NCI-H1436 treated with DMSO at 0.1 percent for 48 hours (cell line): ENCODE results near the gene SLC46A2.

Experiments
- DNase-seq: peaks from one replicate; lab custom pipeline; 2025; lab: John Stamatoyannopoulos, UW

Gene SLC46A2, protein sequence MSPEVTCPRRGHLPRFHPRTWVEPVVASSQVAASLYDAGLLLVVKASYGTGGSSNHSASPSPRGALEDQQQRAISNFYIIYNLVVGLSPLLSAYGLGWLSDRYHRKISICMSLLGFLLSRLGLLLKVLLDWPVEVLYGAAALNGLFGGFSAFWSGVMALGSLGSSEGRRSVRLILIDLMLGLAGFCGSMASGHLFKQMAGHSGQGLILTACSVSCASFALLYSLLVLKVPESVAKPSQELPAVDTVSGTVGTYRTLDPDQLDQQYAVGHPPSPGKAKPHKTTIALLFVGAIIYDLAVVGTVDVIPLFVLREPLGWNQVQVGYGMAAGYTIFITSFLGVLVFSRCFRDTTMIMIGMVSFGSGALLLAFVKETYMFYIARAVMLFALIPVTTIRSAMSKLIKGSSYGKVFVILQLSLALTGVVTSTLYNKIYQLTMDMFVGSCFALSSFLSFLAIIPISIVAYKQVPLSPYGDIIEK

GRCh38 chr9:112890106-112891081, at the start of gene SLC46A2:
TSS of gene SLC46A2 (minus strand) at chr9:112890876. CDS start at chr9:112890681, 195 bp downstream.
- DNase-seq = no peak

GRCh38 chr9:112939418-112939817, 48.7 kb upstream of the SLC46A2 start:
- no peak for DNase-seq

DNA sequence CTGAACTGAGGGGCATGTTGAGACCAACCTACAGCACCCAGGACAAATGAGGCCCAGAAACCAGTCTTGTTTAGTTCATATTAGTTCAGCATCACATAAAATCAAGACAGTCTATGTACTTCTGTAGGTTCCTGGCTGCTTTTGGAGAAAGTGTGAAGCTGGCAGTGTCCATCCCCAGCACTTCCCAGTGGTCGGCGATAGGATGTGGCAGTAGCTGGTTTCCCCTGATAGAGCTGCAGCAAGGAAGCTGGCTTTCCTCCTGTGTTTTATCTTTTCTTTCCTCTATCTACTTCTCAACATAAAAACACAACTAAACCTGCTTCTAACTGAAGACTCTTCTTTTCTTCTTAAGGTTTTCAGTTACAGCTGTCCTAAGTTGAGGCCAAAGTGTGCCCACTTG, 43.0 kb upstream of the SLC46A2 start:
- no peak for DNase-seq

GRCh38 chr9:112925058-112925641, 34.5 kb upstream of the SLC46A2 start:
- no peak for DNase-seq

DNA sequence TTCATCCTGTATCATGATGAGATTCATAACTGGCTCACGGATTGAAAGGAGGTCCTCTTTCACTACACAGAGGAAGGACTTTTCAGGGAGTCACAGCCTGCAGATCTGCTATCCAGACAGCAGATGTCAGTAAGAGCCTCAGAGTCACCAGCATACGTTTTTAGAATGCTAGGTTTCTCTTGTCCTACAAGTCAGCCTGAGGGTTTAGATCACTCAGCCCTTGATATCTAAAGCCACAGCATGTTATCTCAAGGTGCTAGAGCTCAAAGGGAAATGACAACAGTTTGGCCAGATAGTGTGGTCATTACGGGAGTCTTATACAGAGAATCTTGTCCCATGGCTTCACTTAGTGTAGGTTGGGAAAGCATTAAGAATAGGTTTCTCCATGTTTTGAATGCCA, 30.9 kb upstream of the SLC46A2 start:
- DNase-seq = no peak

DNA sequence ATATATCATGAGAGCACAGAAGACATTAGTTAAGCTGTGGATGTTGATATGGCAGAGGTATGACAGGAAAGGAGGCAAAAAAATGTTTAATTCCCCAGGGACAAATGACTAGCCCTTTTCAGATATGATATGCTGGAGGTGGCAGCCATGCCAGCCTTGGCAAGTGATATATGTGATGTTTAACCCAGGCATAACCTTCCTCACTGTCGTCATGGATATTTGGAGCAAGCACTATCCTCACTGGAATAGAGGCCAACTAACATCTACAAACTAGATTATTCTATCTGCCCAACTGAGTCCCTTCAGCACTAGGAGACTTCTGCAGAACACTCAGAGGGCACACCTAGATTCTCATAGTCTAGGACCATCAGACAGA, 27.3 kb upstream of the SLC46A2 start:
- DNase-seq = no peak

GRCh38 chr9:112917047-112917986, 26.6 kb upstream of the SLC46A2 start:
- no peak for DNase-seq

DNA sequence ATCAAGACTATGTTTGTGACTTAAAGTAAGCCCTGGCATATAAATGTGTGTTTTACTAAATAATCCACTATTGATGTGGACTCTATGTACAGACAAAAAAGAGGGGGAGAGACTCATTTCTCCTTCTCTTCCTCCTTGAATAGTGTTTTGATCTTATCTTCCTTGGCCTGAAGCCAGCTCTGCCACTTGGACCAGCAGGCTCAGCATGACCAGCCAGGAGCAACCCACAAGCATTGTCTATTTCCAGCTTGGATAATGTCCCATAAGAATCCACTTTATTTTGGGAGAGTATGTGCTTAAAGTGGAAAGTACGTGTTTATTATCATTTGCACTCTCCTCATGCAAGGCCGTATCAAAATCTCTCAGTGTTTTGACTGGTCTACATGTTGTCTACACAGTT, 23.8 kb upstream of the SLC46A2 start:
- DNase-seq = no peak

GRCh38 chr9:112913326-112913725, 22.6 kb upstream of the SLC46A2 start:
- no peak for DNase-seq

- DNase-seq = no peak
These were observed 22.0 kb upstream of the SLC46A2 start for GRCh38 chr9:112912636-112913035.

DNA sequence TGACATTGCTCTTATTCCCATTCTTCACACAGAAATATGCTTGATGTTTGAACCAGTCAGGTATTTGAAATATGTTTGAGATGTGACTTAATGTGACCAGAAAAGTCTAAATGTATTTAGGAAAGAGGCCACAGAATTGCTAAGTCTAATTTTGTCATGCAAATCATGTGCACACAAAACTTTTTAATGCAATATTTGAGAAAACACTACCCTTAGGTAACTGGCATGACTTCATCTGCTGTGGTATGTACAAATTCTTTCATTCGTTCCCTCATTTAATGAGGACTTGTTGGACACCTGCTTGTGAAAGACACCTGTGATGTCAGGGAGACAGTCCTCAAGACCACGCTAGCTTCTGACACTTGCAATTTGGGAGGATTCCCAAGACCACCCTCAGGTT, 21.1 kb upstream of the SLC46A2 start:
- DNase-seq = no peak

- DNase-seq = no peak
These were observed 14.4 kb upstream of the SLC46A2 start for GRCh38 chr9:112905084-112905483.

DNA sequence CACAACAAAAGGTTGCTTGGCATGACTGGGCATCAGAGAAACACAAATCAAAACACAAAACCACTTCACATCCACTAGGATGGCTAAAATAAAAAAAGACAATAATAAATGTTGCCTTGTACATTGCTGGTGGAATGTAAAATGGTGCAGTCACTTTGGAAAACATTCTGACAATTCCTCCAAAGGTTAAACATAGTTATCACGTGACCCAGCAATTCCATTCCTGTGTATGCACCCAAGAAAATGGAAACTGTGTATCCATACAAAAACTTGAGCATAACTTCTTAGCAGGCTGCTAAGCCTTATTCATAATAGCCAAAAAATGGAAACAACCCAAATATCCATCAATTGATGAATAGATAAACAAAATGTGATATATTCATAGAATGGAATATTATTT, 10.2 kb upstream of the SLC46A2 start:
- no peak for DNase-seq

DNA sequence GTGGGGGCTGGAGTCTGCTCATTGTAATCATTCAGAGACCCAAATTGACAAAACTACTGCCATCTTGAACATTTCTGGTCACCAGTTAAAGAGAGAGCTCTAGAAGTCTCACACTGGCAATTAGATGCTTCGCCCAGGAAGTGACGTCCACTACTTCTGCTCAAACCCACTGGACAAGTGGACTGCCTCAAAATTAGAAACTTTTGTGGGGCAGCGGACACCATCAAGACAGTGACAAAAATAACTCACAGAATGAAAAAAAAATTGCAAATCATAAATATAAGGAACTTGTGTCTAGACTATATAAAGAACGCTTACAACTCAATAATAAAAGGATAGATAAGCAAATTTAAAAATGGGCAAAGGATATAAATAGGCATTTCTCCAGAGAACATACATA, 9.8 kb upstream of the SLC46A2 start:
- no peak for DNase-seq

DNA sequence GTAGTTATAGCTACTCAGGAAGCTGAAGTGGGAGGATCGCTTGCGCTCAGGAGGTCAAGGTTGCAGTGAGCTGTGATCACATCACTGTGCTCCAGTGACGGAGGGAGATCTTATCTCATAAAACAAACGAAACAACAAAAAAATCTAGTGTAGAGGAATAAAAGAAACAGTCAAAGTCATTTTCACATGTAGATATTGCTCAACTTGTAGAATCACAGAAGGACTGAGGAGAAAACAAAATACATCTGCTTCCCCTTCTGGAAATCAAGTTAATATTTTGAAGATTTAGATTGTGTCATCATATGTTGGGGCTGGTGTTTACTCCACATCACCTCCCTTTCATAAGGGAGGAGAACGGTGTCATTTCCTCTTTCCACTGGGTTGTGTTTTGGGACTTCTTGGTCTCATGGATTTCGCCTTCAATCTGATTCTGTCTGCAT, 8.2 kb upstream of the SLC46A2 start:
- DNase-seq = no peak

DNA sequence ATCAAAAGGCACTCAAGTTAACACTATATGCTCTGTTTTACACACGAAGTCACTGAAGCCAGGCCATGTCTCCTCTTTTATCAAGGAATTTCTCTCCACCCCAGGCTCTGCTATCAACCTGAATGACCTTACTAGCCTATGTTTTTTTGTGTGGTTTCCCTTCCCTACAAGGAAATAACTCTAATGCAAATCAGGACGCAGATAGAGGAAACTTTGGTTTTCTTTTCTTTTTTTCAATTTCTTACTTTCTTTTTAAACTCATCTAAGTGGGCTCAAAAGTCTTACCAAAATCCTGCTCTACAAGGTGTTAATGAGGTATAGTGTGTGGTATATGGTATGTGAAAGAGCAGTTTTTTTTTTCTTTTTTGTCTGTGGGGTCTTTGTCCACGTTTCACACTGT, 5.5 kb upstream of the SLC46A2 start:
- DNase-seq = no peak

GRCh38 chr9:112894699-112895098, 4.0 kb upstream of the SLC46A2 start:
- no peak for DNase-seq

DNA sequence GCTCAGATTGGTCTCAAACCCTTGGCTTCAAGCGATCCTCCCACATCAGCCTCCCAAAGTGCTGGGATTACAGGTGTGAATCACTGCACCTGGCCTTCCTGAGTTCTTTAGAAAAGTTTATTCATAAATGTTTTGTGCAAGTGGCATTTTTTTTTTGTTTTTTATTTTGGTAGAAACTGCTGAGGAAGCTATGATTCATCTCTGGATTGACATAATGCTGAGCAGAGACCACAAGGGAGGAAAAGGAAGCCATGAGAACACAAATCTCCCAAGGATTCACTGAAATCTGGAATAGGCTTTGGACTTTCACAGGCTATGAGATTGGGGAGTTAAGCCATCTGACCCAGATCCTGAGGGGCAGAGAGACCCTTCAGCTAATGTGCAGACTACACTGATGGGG, 3.4 kb upstream of the SLC46A2 start:
- no peak for DNase-seq

DNA sequence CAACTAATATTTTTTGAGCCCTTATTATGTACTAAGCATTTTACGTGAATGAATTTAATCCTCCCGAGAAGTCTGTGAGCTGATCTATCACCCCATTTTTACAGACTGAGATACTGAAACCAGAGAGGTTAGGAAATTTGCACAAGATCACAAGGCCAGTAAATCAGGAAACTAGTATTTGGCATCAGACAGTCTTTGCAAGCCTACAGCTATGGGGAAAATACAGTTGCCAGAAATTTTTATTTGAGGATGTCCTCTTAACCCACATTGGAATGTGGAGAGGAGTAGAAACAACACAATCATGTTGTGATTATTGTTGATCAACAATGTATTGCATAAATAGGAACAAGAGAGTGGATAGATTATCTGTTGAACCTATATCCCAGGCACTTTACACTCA, 2.3 kb upstream of the SLC46A2 start:
- no peak for DNase-seq

- DNase-seq = no peak
These were observed 845 bp upstream of the SLC46A2 start for GRCh38 chr9:112891521-112891920.

GRCh38 chr9:112887381-112887780, 3.3 kb downstream of the SLC46A2 start:
- DNase-seq = no peak
